ENCODE data around the gene CCDC87.

DNA sequence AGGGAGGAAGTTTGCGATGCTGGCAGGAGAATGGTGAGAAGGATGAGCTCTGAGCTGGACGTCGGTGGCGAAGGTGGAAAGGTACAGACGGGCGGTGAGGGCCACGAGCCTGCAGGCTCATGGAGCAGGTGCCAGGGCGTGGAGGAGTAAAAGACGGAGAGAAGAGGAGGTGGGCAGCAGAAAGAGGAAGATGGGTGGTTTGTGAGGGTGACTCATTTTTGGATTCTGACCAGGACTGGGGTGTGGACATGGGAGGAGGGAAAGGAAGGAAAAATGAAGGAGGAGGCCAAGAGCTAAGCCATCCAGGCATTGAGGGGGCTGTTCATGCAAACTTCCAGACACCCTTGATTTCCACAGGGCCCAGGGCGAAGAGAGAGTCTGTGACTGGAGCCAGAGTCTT lies 50.5 kb downstream of the CCDC87 start:
- no peak for TF ChIP-seq TAF1 (IDR thresholded peaks at IDR 0.05; ENCODE audit: low read depth)
- TF ChIP-seq, protein P1, sequence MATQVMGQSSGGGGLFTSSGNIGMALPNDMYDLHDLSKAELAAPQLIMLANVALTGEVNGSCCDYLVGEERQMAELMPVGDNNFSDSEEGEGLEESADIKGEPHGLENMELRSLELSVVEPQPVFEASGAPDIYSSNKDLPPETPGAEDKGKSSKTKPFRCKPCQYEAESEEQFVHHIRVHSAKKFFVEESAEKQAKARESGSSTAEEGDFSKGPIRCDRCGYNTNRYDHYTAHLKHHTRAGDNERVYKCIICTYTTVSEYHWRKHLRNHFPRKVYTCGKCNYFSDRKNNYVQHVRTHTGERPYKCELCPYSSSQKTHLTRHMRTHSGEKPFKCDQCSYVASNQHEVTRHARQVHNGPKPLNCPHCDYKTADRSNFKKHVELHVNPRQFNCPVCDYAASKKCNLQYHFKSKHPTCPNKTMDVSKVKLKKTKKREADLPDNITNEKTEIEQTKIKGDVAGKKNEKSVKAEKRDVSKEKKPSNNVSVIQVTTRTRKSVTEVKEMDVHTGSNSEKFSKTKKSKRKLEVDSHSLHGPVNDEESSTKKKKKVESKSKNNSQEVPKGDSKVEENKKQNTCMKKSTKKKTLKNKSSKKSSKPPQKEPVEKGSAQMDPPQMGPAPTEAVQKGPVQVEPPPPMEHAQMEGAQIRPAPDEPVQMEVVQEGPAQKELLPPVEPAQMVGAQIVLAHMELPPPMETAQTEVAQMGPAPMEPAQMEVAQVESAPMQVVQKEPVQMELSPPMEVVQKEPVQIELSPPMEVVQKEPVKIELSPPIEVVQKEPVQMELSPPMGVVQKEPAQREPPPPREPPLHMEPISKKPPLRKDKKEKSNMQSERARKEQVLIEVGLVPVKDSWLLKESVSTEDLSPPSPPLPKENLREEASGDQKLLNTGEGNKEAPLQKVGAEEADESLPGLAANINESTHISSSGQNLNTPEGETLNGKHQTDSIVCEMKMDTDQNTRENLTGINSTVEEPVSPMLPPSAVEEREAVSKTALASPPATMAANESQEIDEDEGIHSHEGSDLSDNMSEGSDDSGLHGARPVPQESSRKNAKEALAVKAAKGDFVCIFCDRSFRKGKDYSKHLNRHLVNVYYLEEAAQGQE (IDR thresholded peaks at IDR 0.05; ENCODE audit: low read depth), result no peak
- TF ChIP-seq FOXM1 (IDR thresholded peaks at IDR 0.05; ENCODE audit: borderline replicate concordance, low read depth), result no peak
- TF ChIP-seq, protein P2, sequence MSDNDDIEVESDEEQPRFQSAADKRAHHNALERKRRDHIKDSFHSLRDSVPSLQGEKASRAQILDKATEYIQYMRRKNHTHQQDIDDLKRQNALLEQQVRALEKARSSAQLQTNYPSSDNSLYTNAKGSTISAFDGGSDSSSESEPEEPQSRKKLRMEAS (IDR thresholded peaks at IDR 0.05), result no peak
- TF ChIP-seq EP300 (IDR thresholded peaks at IDR 0.05; ENCODE audit: borderline replicate concordance), result no peak
- no peak for TF ChIP-seq RAD21 (IDR thresholded peaks at IDR 0.05; ENCODE audit: low read depth)

All from Ishikawa (cell line).